ENCODE results near the gene PSKH1.

DNA sequence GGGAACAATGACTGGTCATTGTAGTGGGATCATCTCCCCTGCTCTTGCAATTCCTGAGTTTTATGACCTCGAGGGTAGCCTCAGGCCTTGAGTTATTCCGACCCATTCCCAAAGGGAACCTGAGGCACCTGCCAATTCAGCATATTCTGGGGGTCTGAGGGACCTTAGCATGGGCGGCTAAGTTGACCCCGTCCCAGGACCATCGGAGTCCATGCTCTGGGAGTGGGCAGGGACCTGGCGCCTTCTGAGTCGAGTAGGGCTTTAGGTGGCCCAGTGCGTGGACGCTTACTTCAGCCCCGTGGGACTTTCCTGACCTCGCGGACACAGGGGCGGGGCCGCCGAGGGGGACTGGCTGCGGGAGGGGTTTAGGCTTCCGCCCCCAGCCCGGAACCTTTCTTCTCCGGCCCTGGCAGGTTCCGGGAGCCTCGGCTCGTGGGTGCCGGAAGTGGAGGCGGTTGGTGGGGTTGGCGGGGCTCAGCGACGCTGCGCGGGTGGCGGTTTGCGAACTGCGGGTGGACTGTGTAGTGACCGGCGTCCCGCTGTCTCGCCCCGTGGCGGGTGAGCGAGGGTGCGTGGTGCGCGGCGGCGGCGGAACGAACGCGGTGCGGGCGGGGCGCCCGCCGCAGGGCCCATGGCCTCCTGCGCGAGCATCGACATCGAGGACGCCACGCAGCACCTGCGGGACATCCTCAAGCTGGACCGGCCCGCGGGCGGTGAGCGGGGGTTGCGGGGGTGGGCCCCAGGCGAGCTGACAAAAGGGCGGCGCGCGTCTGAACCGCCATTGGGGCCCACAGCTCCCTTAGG lies 20.2 kb upstream of the PSKH1 start, which contains the start of gene EDC4:
- TF ChIP-seq POLR2A (IDR thresholded peaks at IDR 0.05) (no peak), CTCF (IDR thresholded peaks at IDR 0.05) (no peak)

All from testis (tissue), 2 donors.